KOPT-K1 (cell line): ENCODE data around the gene EMC9.

ENCODE experiments used
- H3K27ac ChIP-seq: fragments of 200-600 bp; sonication (generic); 2 replicates; pipeline ENCODE4 v1.5.1; 2016; ENCODE audit warnings: antibody characterized with exemption, mild to moderate bottlenecking, low read depth, low read length; ENCODE audit not compliant: poor library complexity, severe bottlenecking
- H3K36me3 ChIP-seq: fragments of 200-600 bp; sonication (generic); 2 replicates; pipeline ENCODE4 v1.5.1; 2017; ENCODE audit warnings: antibody characterized with exemption, mild to moderate bottlenecking, low read length, moderate library complexity; ENCODE audit not compliant: insufficient read depth
- H3K9me3 ChIP-seq: fragments of 200-600 bp; sonication (generic); 2 replicates; pipeline ENCODE4 v1.5.1; 2017; ENCODE audit warnings: antibody characterized with exemption, low read length, mild to moderate bottlenecking; ENCODE audit not compliant: insufficient read depth, poor library complexity, severe bottlenecking

Gene EMC9

GRCh38 chr14:24160850-24161804 is 19.7 kb upstream of the EMC9 start, which contains the start of gene IRF9:
Gene IRF9 (plus strand): TSS chr14:24161265. CDS start chr14:24162145, 880 bp downstream.
- Histone ChIP-seq H3K36me3 (peaks cover 75% of the 10 kb centered on the region), H3K27ac (peak within 1 kb of the TSS; percentile 77), H3K9me3 (no peaks in the 10 kb centered on the region)

- H3K36me3 ChIP-seq: peaks cover 75% of the 10 kb centered on the region
- peak overlapping the region; percentile 77 for H3K27ac ChIP-seq
- no peaks in the 10 kb centered on the region for H3K9me3 ChIP-seq
Observed at GRCh38 chr14:24160499-24160849, 19.1 kb upstream of the EMC9 start.

GRCh38 chr14:24159777-24160498 is 18.5 kb upstream of the EMC9 start:
- H3K27ac ChIP-seq: peak overlapping the region; percentile 77
- peaks cover 75% of the 10 kb centered on the region for H3K36me3 ChIP-seq
- H3K9me3 ChIP-seq: no peaks in the 10 kb centered on the region

- H3K36me3 ChIP-seq: peaks cover 69% of the 10 kb centered on the region
Observed at GRCh38 chr14:24157331-24157730, 15.9 kb upstream of the EMC9 start.

GRCh38 chr14:24156840-24157239 is 15.4 kb upstream of the EMC9 start:
- Histone ChIP-seq H3K9me3 (no peaks in the 10 kb centered on the region), H3K27ac (no peak overlapping the region), H3K36me3 (peaks cover 73% of the 10 kb centered on the region)

More at GRCh38 chr14:24157331-24157730, 15.9 kb upstream of the EMC9 start:
- Histone ChIP-seq H3K27ac (no peak overlapping the region), H3K9me3 (no peaks in the 10 kb centered on the region)

- H3K9me3 ChIP-seq: no peaks in the 10 kb centered on the region
- H3K36me3 ChIP-seq: peaks cover 84% of the 10 kb centered on the region
- no peak overlapping the region for H3K27ac ChIP-seq
Observed at GRCh38 chr14:24155100-24155499, 13.7 kb upstream of the EMC9 start.

GRCh38 chr14:24151404-24152080 is 10.2 kb upstream of the EMC9 start:
- Histone ChIP-seq H3K36me3 (peaks cover 72% of the 10 kb centered on the region), H3K9me3 (no peaks in the 10 kb centered on the region), H3K27ac (no peak overlapping the region)

GRCh38 chr14:24150993-24151392 is 9.6 kb upstream of the EMC9 start:
- Histone ChIP-seq H3K9me3 (no peaks in the 10 kb centered on the region), H3K36me3 (peaks cover 67% of the 10 kb centered on the region), H3K27ac (no peak overlapping the region)

- Histone ChIP-seq H3K36me3 (peaks cover 63% of the 10 kb centered on the region), H3K27ac (no peak overlapping the region), H3K9me3 (no peaks in the 10 kb centered on the region)
Observed at GRCh38 chr14:24150567-24150966, 9.2 kb upstream of the EMC9 start.

- Histone ChIP-seq H3K27ac (no peak overlapping the region), H3K36me3 (peaks cover 57% of the 10 kb centered on the region), H3K9me3 (no peaks in the 10 kb centered on the region)
Observed at GRCh38 chr14:24150061-24150460, 8.7 kb upstream of the EMC9 start.

- H3K27ac ChIP-seq: no peak overlapping the region
- peaks cover 57% of the 10 kb centered on the region for H3K36me3 ChIP-seq
- no peaks in the 10 kb centered on the region for H3K9me3 ChIP-seq
Observed at GRCh38 chr14:24149302-24149969, 8.0 kb upstream of the EMC9 start.

- Histone ChIP-seq H3K36me3 (peaks cover 67% of the 10 kb centered on the region), H3K27ac (peak overlapping the region; percentile 96), H3K9me3 (no peaks in the 10 kb centered on the region)
Observed at GRCh38 chr14:24147761-24148428, 6.5 kb upstream of the EMC9 start.

GRCh38 chr14:24146978-24147760 is 5.8 kb upstream of the EMC9 start, which contains the start of gene RNF31:
Gene RNF31 (plus strand): TSS chr14:24147498. CDS start chr14:24147699, 201 bp downstream.
- Histone ChIP-seq H3K27ac (peak within 1 kb of the TSS; percentile 96), H3K9me3 (no peaks in the 10 kb centered on the region), H3K36me3 (peaks cover 65% of the 10 kb centered on the region)
